ENCODE data around the gene OPALIN. TPM values are rescaled to one million over a fixed set of nuclear protein-coding genes. Genes with fewer than 3 reads are reported as not detected.
A peak's percentile ranks its signal among the peaks of the same experiment; 100 is the strongest.

OPALIN gene
- total RNA-seq, 1 experiment from 2014 or later = not detected

DNA sequence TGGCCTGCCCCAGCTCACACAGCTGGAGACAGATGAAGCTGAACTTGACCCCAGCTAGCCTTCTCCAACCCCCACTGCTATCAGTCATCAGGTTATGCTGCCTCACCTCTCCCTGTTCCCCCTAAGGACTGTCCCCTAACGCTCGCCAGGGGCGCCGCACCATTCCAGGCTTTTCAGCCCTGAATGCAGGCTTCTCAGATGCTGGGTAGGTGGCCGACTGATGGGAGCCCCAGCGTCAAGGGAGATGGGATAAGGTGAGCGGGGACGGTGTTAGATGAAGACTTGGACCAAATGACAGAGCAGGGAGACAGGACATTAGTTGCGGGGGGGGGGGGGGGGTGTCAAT lies 15.8 kb upstream of the OPALIN start:
- H3K27me3 ChIP-seq (ENCODE audit: control insufficient read depth, insufficient read depth, low read length) = 0 out of 2 replicates have a peak, but pooled peaks cover 2% of the 10 kb centered on the region
- intact Hi-C loops (cut with micrococcal nuclease; ENCODE audit: unreplicated experiment) (loop anchor here (10.0 kb wide), 1 partner anchor 270 kb away; no protein-coding TSS in a partner anchor), in situ Hi-C loops (cut with HindIII; ENCODE audit: low pct_unique_long_range_greater_than_20kb, low sequenced_read_pairs) (no loop called here)
- TF ChIP-seq SIN3A (IDR thresholded peaks at IDR 0.05; ENCODE audit: borderline replicate concordance, insufficient read depth, low read depth, low read length) (no peak), TCF7L2 (IDR thresholded peaks at IDR 0.05; ENCODE audit: low read depth, low read length) (no peak), POLR2AphosphoS5 (IDR thresholded peaks at IDR 0.05; ENCODE audit: low read depth, low read length) (no peak), CTCF (IDR thresholded peaks at IDR 0.05) (no peak)
- TF ChIP-seq, protein P1, sequence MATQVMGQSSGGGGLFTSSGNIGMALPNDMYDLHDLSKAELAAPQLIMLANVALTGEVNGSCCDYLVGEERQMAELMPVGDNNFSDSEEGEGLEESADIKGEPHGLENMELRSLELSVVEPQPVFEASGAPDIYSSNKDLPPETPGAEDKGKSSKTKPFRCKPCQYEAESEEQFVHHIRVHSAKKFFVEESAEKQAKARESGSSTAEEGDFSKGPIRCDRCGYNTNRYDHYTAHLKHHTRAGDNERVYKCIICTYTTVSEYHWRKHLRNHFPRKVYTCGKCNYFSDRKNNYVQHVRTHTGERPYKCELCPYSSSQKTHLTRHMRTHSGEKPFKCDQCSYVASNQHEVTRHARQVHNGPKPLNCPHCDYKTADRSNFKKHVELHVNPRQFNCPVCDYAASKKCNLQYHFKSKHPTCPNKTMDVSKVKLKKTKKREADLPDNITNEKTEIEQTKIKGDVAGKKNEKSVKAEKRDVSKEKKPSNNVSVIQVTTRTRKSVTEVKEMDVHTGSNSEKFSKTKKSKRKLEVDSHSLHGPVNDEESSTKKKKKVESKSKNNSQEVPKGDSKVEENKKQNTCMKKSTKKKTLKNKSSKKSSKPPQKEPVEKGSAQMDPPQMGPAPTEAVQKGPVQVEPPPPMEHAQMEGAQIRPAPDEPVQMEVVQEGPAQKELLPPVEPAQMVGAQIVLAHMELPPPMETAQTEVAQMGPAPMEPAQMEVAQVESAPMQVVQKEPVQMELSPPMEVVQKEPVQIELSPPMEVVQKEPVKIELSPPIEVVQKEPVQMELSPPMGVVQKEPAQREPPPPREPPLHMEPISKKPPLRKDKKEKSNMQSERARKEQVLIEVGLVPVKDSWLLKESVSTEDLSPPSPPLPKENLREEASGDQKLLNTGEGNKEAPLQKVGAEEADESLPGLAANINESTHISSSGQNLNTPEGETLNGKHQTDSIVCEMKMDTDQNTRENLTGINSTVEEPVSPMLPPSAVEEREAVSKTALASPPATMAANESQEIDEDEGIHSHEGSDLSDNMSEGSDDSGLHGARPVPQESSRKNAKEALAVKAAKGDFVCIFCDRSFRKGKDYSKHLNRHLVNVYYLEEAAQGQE (IDR thresholded peaks at IDR 0.05; ENCODE audit: insufficient read depth in 1 of 2, low read depth in 2 of 2, low read length in 1 of 2) = no peak
- DNase-seq (ENCODE audit: low read depth, low spot score) (no peak), ATAC-seq (peak; percentile 11)
- H3K36me3 ChIP-seq (ENCODE audit: control insufficient read depth, insufficient read depth, low read length) = no peaks in the 10 kb centered on the region
- CTCF ChIA-PET = interaction anchor here (0.6 to 1.6 kb wide), 10 partner anchors 12 to 711 kb away, joined by 3 to 11 read pairs (median 4); partner anchors contain the start of gene TLL2
- H3K27ac ChIP-seq (ENCODE audit: low read length) = peak overlapping the region; percentile 73
- BruUV-seq (replicated peaks) = no TSS peak
- no peaks in the 10 kb centered on the region for H3K9me3 ChIP-seq (ENCODE audit: control insufficient read depth, insufficient read depth, low read depth, low read length)
- peaks cover 9% of the 10 kb centered on the region for H3K4me1 ChIP-seq (ENCODE audit: control insufficient read depth, insufficient read depth, low read length)
- POLR2A ChIA-PET = no interaction called here
- peak overlapping the region; percentile 53 to 82 for H3K4me3 ChIP-seq (ENCODE audit: low read depth in 2 of 2, low read length in 2 of 2)

- Histone ChIP-seq H3K27ac (ENCODE audit: low read length) (no peak overlapping the region), H3K27me3 (ENCODE audit: control insufficient read depth, insufficient read depth, low read length) (0 out of 2 replicates have a peak, but pooled peaks cover 2% of the 10 kb centered on the region), H3K4me3 (ENCODE audit: low read depth in 2 of 2, low read length in 2 of 2) (no peak overlapping the region), H3K36me3 (ENCODE audit: control insufficient read depth, insufficient read depth, low read length) (no peaks in the 10 kb centered on the region), H3K4me1 (ENCODE audit: control insufficient read depth, insufficient read depth, low read length) (peaks cover 9% of the 10 kb centered on the region), H3K9me3 (ENCODE audit: control insufficient read depth, insufficient read depth, low read depth, low read length) (no peaks in the 10 kb centered on the region)
- in situ Hi-C loops (cut with HindIII; ENCODE audit: low pct_unique_long_range_greater_than_20kb, low sequenced_read_pairs) (no loop called here), intact Hi-C loops (cut with micrococcal nuclease; ENCODE audit: unreplicated experiment) (loop anchor here (10.0 kb wide), 1 partner anchor 271 kb away; no protein-coding TSS in a partner anchor)
- no peak for TF ChIP-seq TCF7L2 (IDR thresholded peaks at IDR 0.05; ENCODE audit: low read depth, low read length)
- TF ChIP-seq, protein P1 (IDR thresholded peaks at IDR 0.05; ENCODE audit: insufficient read depth in 1 of 2, low read depth in 2 of 2, low read length in 1 of 2) = no peak
- TF ChIP-seq SIN3A (IDR thresholded peaks at IDR 0.05; ENCODE audit: borderline replicate concordance, insufficient read depth, low read depth, low read length) = no peak
- no peak for TF ChIP-seq CTCF (IDR thresholded peaks at IDR 0.05)
- no peak for TF ChIP-seq POLR2AphosphoS5 (IDR thresholded peaks at IDR 0.05; ENCODE audit: low read depth, low read length)
- no peak for ATAC-seq
- no TSS peak for BruUV-seq (replicated peaks)
- ChIA-PET POLR2A (no interaction called here), CTCF (no interaction called here)
- DNase-seq (ENCODE audit: low read depth, low spot score) = no peak
Observed at GRCh38 chr10:96374004-96374403, 15.2 kb upstream of the OPALIN start.

Data from Panc1 (cell line).